BE2C (cell line): Measurements from ENCODE around the gene ASTN2.

Experiments
- DNase-seq: peaks from one replicate; pipeline ENCODE4 v3.0.0-alpha.2; 2020
- H3K27me3 ChIP-seq: fragments of 250-450 bp; sonication (Bioruptor Pico); 2 replicates; pipeline ENCODE4 v1.5.1; 2020; ENCODE audit warnings: mild to moderate bottlenecking
- H3K36me3 ChIP-seq: fragments of 250-450 bp; sonication (Bioruptor Pico); 2 replicates; pipeline ENCODE4 v1.5.1; 2020; ENCODE audit warnings: mild to moderate bottlenecking
- H3K4me1 ChIP-seq: fragments of 250-450 bp; sonication (Bioruptor Pico); 2 replicates; pipeline ENCODE4 v1.5.1; 2020
- H3K4me3 ChIP-seq: 2 replicates; pipeline ENCODE4 v1.5.1; 2011; ENCODE audit warnings: low read depth, low read length
- H3K9me3 ChIP-seq: fragments of 250-450 bp; sonication (Bioruptor Pico); 2 replicates; pipeline ENCODE4 v1.5.1; 2020
- TF ChIP-seq, protein P1 (sequence below): IDR thresholded peaks from 2 replicates; pipeline ENCODE4 v1.5.1; 2012; ENCODE audit warnings: mild to moderate bottlenecking, low read depth, low read length

Gene ASTN2

DNA sequence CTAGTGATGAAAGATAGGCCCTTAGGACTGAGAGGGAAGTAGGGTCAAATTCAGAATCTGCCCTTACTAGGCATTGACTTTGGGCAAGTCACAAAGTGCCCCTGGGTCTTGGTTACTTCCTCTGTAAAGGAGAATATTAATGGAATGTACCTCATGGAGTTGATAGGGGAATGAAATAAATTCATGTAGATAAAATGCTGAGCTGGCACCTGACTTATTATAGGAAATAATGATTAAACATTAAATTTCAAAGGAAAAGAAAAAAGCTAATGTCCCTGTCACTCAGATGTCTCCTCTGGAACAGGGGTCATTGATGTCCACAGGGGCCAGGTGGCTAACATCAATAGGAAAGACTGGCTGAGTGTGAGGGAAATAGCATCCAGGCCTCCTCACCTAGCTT is 406.4 kb downstream of the ASTN2 start:
- no peak overlapping the region for H3K4me3 ChIP-seq
- peaks cover 15% of the 10 kb centered on the region for H3K4me1 ChIP-seq
- H3K27me3 ChIP-seq = no peaks in the 10 kb centered on the region
- H3K36me3 ChIP-seq = peaks cover 69% of the 10 kb centered on the region
- H3K9me3 ChIP-seq = no peaks in the 10 kb centered on the region
- TF ChIP-seq, protein P1, sequence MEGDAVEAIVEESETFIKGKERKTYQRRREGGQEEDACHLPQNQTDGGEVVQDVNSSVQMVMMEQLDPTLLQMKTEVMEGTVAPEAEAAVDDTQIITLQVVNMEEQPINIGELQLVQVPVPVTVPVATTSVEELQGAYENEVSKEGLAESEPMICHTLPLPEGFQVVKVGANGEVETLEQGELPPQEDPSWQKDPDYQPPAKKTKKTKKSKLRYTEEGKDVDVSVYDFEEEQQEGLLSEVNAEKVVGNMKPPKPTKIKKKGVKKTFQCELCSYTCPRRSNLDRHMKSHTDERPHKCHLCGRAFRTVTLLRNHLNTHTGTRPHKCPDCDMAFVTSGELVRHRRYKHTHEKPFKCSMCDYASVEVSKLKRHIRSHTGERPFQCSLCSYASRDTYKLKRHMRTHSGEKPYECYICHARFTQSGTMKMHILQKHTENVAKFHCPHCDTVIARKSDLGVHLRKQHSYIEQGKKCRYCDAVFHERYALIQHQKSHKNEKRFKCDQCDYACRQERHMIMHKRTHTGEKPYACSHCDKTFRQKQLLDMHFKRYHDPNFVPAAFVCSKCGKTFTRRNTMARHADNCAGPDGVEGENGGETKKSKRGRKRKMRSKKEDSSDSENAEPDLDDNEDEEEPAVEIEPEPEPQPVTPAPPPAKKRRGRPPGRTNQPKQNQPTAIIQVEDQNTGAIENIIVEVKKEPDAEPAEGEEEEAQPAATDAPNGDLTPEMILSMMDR = no peak
- no peak for DNase-seq

DNA sequence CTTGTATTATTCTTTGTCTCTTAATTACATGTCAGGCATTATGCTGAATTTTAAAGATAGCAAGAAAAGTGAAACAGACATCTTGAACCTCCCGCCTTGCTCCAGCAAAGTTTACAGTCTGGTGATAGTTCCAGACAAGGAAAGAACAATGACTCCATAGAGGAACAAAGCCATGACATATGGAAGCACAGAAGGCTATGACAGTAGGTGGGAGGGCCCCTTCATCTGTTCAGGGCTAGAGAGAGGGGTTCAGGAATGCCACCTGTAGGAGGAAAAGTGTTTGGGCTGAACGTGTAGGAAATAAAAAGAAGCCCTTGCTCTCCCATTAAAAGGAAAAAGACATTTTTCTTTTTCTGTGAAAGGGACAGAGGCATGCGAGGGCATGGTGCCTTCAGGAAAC is 412.2 kb downstream of the ASTN2 start:
- TF ChIP-seq, protein P1 = no peak
- Histone ChIP-seq H3K36me3 (peaks cover 63% of the 10 kb centered on the region), H3K9me3 (no peaks in the 10 kb centered on the region), H3K27me3 (no peaks in the 10 kb centered on the region), H3K4me1 (no peaks in the 10 kb centered on the region; the same call in 1 of the 2 replicates), H3K4me3 (no peak overlapping the region)
- DNase-seq = no peak

GRCh38 chr9:117000834-117001233 is 414.0 kb downstream of the ASTN2 start:
- H3K4me1 ChIP-seq = no peaks in the 10 kb centered on the region; the same call in 1 of the 2 replicates
- no peak for DNase-seq
- no peak overlapping the region for H3K4me3 ChIP-seq
- H3K36me3 ChIP-seq = peaks cover 44% of the 10 kb centered on the region
- H3K27me3 ChIP-seq = no peaks in the 10 kb centered on the region
- H3K9me3 ChIP-seq = no peaks in the 10 kb centered on the region
- TF ChIP-seq, protein P1 = no peak

- H3K4me3 ChIP-seq = no peak overlapping the region
These were observed 414.6 kb downstream of the ASTN2 start for GRCh38 chr9:117000196-117000723.

GRCh38 chr9:116998305-116998704 is 416.6 kb downstream of the ASTN2 start:
- Histone ChIP-seq H3K4me3 (no peak overlapping the region), H3K27me3 (no peaks in the 10 kb centered on the region), H3K9me3 (no peaks in the 10 kb centered on the region), H3K36me3 (peaks cover 30% of the 10 kb centered on the region), H3K4me1 (no peaks in the 10 kb centered on the region; the same call in 1 of the 2 replicates)
- TF ChIP-seq, protein P1 = no peak
- DNase-seq = no peak

More at GRCh38 chr9:117000196-117000723, 414.6 kb downstream of the ASTN2 start:
- no peaks in the 10 kb centered on the region; the same call in 1 of the 2 replicates for H3K4me1 ChIP-seq
- TF ChIP-seq, protein P1 = no peak
- H3K27me3 ChIP-seq = no peaks in the 10 kb centered on the region
- no peaks in the 10 kb centered on the region for H3K9me3 ChIP-seq
- DNase-seq = no peak
- H3K36me3 ChIP-seq = peaks cover 39% of the 10 kb centered on the region

GRCh38 chr9:116992865-116993264 is 422.0 kb downstream of the ASTN2 start:
- TF ChIP-seq, protein P1 = no peak
- H3K4me3 ChIP-seq = no peak overlapping the region
- peaks cover 9% of the 10 kb centered on the region for H3K36me3 ChIP-seq
- peaks cover 5% of the 10 kb centered on the region for H3K4me1 ChIP-seq
- DNase-seq = no peak
- no peaks in the 10 kb centered on the region for H3K9me3 ChIP-seq
- H3K27me3 ChIP-seq = no peaks in the 10 kb centered on the region
